A673 (cell line): ENCODE data around the gene PEX14. TPM values are rescaled to one million over a fixed set of nuclear protein-coding genes. Genes with fewer than 3 reads are reported as not detected.

ENCODE experiments used
- BruUV-seq: library from RNA; stranded (reverse); fragments of 400-500 nt; replicated peaks from 2 replicates; lab custom pipeline; 2021; lab: Mats Ljungman, UMichigan
- CTCF ChIA-PET: fragments of 300-600 bp; sonication (Branson Sonifier 250); formaldehyde crosslinking; loops from one replicate; lab custom pipeline; 2022; ENCODE audit warnings: antibody characterized with exemption; lab: Charles Lee
- POLR2A ChIA-PET: fragments of 300-600 bp; sonication (Branson Sonifier 250); formaldehyde crosslinking; loops from one replicate; lab custom pipeline; 2022; ENCODE audit warnings: antibody characterized with exemption; ENCODE audit not compliant: low non-redundant PET; lab: Charles Lee
- DNase-seq: peaks from one replicate; pipeline ENCODE4 v3.0.0-alpha.2; 2015; ENCODE audit warnings: low spot score
- H3K27ac ChIP-seq: fragments of 200-600 bp; sonication (generic); 2 replicates; pipeline ENCODE4 v1.5.1; 2016; ENCODE audit warnings: mixed run types, low read depth, mild to moderate bottlenecking, mixed read lengths, antibody characterized with exemption, low read length; ENCODE audit not compliant: poor library complexity, severe bottlenecking
- H3K27me3 ChIP-seq: fragments of 200-600 bp; sonication (generic); replicated peaks from 2 replicates; pipeline ENCODE4 v1.6.1; 2017; ENCODE audit warnings: mixed run types, low read depth, mild to moderate bottlenecking, mixed read lengths, antibody characterized with exemption, low read length; ENCODE audit not compliant: insufficient read depth, poor library complexity
- H3K36me3 ChIP-seq: fragments of 200-600 bp; sonication (generic); 2 replicates; pipeline ENCODE4 v1.6.1; 2016; ENCODE audit warnings: mixed run types, mild to moderate bottlenecking, mixed read lengths, antibody characterized with exemption, low read length; ENCODE audit not compliant: insufficient read depth, poor library complexity, severe bottlenecking
- H3K4me1 ChIP-seq: fragments of 200-600 bp; sonication (generic); 2 replicates; pipeline ENCODE4 v1.6.1; 2017; ENCODE audit warnings: mixed run types, mild to moderate bottlenecking, mixed read lengths, antibody characterized with exemption, low read length; ENCODE audit not compliant: insufficient read depth, poor library complexity, severe bottlenecking
- H3K4me3 ChIP-seq: fragments of 200-600 bp; sonication (generic); 2 replicates; pipeline ENCODE4 v1.5.1; 2016; ENCODE audit warnings: low read depth, mixed run types, mild to moderate bottlenecking, mixed read lengths, low read length; ENCODE audit not compliant: poor library complexity, severe bottlenecking
- H3K9me3 ChIP-seq: fragments of 200-600 bp; sonication (generic); 2 replicates; pipeline ENCODE4 v1.6.1; 2016; ENCODE audit warnings: mixed run types, low read depth, mild to moderate bottlenecking, mixed read lengths, antibody characterized with exemption, low read length; ENCODE audit not compliant: poor library complexity, severe bottlenecking
- CTCF ChIP-seq: fragments of 300-800, 200-600 bp; sonication (generic); conservative IDR thresholded peaks from 2 replicates; pipeline ENCODE4 v1.5.1; 2017; ENCODE audit warnings: low read depth, mild to moderate bottlenecking, antibody characterized with exemption, low read length, moderate library complexity, mixed read lengths
- EZH2 ChIP-seq: fragments of 200-600 bp; sonication (generic); IDR thresholded peaks from 2 replicates; pipeline ENCODE4 v1.6.1; 2017; ENCODE audit warnings: borderline replicate concordance, low read depth, mild to moderate bottlenecking, mixed read lengths, antibody characterized with exemption, low read length; ENCODE audit not compliant: poor library complexity, severe bottlenecking
- intact Hi-C: fragments of 100-400 bp; cut with micrococcal nuclease; formaldehyde crosslinking; loops from one replicate; pipeline ENCODE4 v1.10.0; 2022; ENCODE audit not compliant: unreplicated experiment
- total RNA-seq: library from RNA; stranded (reverse); gene quantifications from 2 replicates; pipeline ENCODE4 v1.2.3, GENCODE V29; 2021

PEX14 gene
- total RNA-seq, 1 experiment from 2014 or later, result 26.8 TPM

- H3K9me3 ChIP-seq, result no peaks in the 10 kb centered on the region
- CTCF ChIA-PET, result no interaction called here
- no peaks in the 10 kb centered on the region for H3K36me3 ChIP-seq
- H3K27me3 ChIP-seq, result no peaks in the 10 kb centered on the region
- H3K27ac ChIP-seq, result no peak overlapping the region
- no peak for TF ChIP-seq EZH2
- TF ChIP-seq CTCF, result no peak
- BruUV-seq, result no TSS peak
- intact Hi-C loops, result no loop called here
- DNase-seq, result no peak
- H3K4me3 ChIP-seq, result no peak overlapping the region
- POLR2A ChIA-PET, result no interaction called here
- H3K4me1 ChIP-seq, result peaks cover 10% of the 10 kb centered on the region
Measured at GRCh38 chr1:10606064-10606463, 131.3 kb downstream of the PEX14 start.

GRCh38 chr1:10607228-10607627, 132.5 kb downstream of the PEX14 start:
- no TSS peak for BruUV-seq
- Histone ChIP-seq H3K36me3 (no peaks in the 10 kb centered on the region), H3K27ac (no peak overlapping the region), H3K9me3 (no peaks in the 10 kb centered on the region), H3K27me3 (no peaks in the 10 kb centered on the region), H3K4me3 (no peak overlapping the region), H3K4me1 (peaks cover under 1% of the 10 kb centered on the region)
- POLR2A ChIA-PET, result no interaction called here
- no peak for TF ChIP-seq EZH2
- TF ChIP-seq CTCF, result no peak
- CTCF ChIA-PET, result no interaction called here
- intact Hi-C loops, result no loop called here
- no peak for DNase-seq

DNA sequence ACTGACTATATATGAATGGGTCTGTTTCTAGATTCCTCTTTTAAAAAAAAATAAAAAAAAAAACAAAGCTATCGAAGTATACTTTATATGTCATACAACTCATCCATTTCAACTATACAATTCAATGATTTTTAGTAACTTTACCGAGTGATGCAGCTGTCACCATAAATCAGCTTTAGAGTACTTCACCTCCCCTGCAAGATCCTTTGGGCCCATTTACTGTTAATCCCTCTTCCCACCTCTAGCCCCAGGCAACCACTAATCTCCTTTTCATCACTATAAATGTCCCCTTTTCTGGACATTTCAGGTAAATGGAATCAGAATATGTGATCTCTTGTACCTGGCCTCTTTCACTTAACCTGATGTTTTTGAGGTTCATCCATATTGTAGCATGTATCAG, 133.9 kb downstream of the PEX14 start:
- intact Hi-C loops, result no loop called here
- ChIA-PET CTCF (no interaction called here), POLR2A (no interaction called here)
- DNase-seq, result no peak
- Histone ChIP-seq H3K4me3 (no peak overlapping the region), H3K27me3 (no peaks in the 10 kb centered on the region), H3K4me1 (no peaks in the 10 kb centered on the region), H3K36me3 (no peaks in the 10 kb centered on the region), H3K27ac (no peak overlapping the region), H3K9me3 (no peaks in the 10 kb centered on the region)
- TF ChIP-seq EZH2 (no peak), CTCF (no peak)
- BruUV-seq, result no TSS peak
